Measurements from ENCODE around the gene ALKBH3. TPM values are rescaled to one million over a fixed set of nuclear protein-coding genes. Genes with fewer than 3 reads are reported as not detected.

Gene ALKBH3
- total RNA-seq, 1 donor from 2014 or later: 27.3 TPM

DNA sequence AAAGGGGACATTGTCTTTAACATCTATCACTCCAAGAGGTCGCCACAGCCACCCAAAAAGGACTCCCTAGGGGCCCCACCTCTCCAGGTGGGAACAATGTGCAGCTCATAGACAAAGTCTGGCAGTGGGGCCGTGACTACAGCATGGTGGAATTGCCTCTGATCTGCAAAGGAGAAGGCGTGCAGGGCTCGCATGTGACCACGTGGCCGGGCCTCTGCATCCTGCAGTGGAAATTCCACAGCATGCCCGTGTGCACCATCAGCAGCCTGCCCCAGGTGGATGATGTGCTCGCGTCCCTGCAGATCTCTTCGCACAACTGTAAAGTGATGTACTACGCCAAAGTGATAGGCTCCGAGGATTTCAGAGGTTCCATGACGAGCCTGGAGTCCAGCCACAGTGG is 18.5 kb downstream of the ALKBH3 start:
- no peak for DNase-seq (ENCODE audit: low spot score)
- Mint-ChIP-seq H3K4me3 (ENCODE audit: unreplicated experiment) (no peak overlapping the region), H3K36me3 (ENCODE audit: low read depth, unreplicated experiment) (peaks cover 52% of the 10 kb centered on the region), H3K4me1 (ENCODE audit: unreplicated experiment) (no peaks in the 10 kb centered on the region), H3K27ac (ENCODE audit: unreplicated experiment) (no peak overlapping the region), H3K27me3 (ENCODE audit: unreplicated experiment) (no peaks in the 10 kb centered on the region), H3K9me3 (ENCODE audit: unreplicated experiment) (no peaks in the 10 kb centered on the region)
- TF ChIP-seq, protein P1, sequence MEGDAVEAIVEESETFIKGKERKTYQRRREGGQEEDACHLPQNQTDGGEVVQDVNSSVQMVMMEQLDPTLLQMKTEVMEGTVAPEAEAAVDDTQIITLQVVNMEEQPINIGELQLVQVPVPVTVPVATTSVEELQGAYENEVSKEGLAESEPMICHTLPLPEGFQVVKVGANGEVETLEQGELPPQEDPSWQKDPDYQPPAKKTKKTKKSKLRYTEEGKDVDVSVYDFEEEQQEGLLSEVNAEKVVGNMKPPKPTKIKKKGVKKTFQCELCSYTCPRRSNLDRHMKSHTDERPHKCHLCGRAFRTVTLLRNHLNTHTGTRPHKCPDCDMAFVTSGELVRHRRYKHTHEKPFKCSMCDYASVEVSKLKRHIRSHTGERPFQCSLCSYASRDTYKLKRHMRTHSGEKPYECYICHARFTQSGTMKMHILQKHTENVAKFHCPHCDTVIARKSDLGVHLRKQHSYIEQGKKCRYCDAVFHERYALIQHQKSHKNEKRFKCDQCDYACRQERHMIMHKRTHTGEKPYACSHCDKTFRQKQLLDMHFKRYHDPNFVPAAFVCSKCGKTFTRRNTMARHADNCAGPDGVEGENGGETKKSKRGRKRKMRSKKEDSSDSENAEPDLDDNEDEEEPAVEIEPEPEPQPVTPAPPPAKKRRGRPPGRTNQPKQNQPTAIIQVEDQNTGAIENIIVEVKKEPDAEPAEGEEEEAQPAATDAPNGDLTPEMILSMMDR (IDR thresholded peaks at IDR 0.05; ENCODE audit: unreplicated experiment): no peak

DNA sequence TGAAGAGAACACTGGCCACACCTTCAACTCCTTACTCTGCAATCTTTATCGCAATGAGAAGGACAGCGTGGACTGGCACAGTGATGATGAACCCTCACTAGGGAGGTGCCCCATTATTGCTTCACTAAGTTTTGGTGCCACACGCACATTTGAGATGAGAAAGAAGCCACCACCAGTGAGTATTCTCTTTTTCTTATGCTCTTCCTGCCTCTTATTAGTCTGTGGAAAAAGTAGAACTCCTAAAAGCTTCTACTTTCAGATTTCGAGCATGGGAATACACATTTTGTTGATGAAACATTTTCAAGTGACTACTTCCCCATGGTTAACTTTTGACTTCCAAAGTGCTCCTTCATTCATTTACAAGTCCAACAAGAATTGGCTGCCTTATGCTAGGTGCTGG is 20.9 kb downstream of the ALKBH3 start:
- DNase-seq (ENCODE audit: low spot score): no peak
- TF ChIP-seq, protein P1 (IDR thresholded peaks at IDR 0.05; ENCODE audit: unreplicated experiment): no peak
- no peak overlapping the region for H3K4me3 Mint-ChIP-seq (ENCODE audit: unreplicated experiment)
- no peaks in the 10 kb centered on the region for H3K27me3 Mint-ChIP-seq (ENCODE audit: unreplicated experiment)
- H3K4me1 Mint-ChIP-seq (ENCODE audit: unreplicated experiment): peaks cover 15% of the 10 kb centered on the region
- peaks cover 35% of the 10 kb centered on the region for H3K36me3 Mint-ChIP-seq (ENCODE audit: low read depth, unreplicated experiment)
- H3K27ac Mint-ChIP-seq (ENCODE audit: unreplicated experiment): no peak overlapping the region
- H3K9me3 Mint-ChIP-seq (ENCODE audit: unreplicated experiment): no peaks in the 10 kb centered on the region

DNA sequence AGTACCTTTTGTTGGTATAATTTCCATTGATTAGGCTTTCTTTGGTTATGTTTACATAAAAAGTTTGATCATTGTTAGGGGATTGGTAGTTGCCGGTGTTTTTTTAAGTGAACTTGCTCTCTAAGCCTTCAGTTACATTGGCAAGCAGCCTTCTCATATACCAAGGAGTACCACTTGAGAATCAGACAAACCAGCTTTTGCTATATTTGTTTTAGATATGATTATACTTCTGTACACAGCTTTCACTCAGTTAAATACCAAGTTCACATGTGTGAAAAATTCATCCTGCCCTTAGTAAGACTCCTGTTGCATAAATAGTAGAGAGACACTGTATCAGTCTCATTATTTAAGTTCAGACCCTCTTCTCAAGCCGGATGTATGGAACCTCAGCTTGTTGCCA is 22.4 kb downstream of the ALKBH3 start:
- Mint-ChIP-seq H3K27me3 (ENCODE audit: unreplicated experiment) (peaks cover 2% of the 10 kb centered on the region), H3K9me3 (ENCODE audit: unreplicated experiment) (no peaks in the 10 kb centered on the region), H3K4me1 (ENCODE audit: unreplicated experiment) (peaks cover 15% of the 10 kb centered on the region), H3K27ac (ENCODE audit: unreplicated experiment) (no peak overlapping the region), H3K36me3 (ENCODE audit: low read depth, unreplicated experiment) (peaks cover 34% of the 10 kb centered on the region), H3K4me3 (ENCODE audit: unreplicated experiment) (no peak overlapping the region)
- no peak for DNase-seq (ENCODE audit: low spot score)
- TF ChIP-seq, protein P1 (IDR thresholded peaks at IDR 0.05; ENCODE audit: unreplicated experiment): no peak

DNA sequence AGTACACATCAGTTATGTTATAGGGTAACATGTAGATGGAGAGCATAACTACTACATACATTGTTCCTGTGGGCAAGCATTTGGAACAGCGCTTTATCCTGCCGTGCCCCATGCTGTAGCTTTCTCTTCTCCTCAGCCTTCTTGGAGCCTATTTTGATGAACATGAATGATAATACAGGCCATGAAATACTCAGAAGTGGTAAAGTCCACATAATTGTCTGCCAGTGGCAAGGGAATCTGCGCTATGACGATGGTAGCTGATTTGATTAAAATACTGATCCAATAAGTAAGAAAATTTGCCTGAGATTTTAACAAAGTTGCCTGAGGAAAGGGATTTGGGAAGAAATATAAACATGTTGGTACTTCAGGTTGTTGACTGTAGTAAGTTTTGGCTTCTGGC is 23.3 kb downstream of the ALKBH3 start:
- Mint-ChIP-seq H3K4me1 (ENCODE audit: unreplicated experiment) (peaks cover 15% of the 10 kb centered on the region), H3K4me3 (ENCODE audit: unreplicated experiment) (no peak overlapping the region), H3K27ac (ENCODE audit: unreplicated experiment) (no peak overlapping the region), H3K27me3 (ENCODE audit: unreplicated experiment) (peaks cover 2% of the 10 kb centered on the region), H3K36me3 (ENCODE audit: low read depth, unreplicated experiment) (peaks cover 25% of the 10 kb centered on the region), H3K9me3 (ENCODE audit: unreplicated experiment) (no peaks in the 10 kb centered on the region)
- no peak for DNase-seq (ENCODE audit: low spot score)
- TF ChIP-seq, protein P1 (IDR thresholded peaks at IDR 0.05; ENCODE audit: unreplicated experiment): no peak

DNA sequence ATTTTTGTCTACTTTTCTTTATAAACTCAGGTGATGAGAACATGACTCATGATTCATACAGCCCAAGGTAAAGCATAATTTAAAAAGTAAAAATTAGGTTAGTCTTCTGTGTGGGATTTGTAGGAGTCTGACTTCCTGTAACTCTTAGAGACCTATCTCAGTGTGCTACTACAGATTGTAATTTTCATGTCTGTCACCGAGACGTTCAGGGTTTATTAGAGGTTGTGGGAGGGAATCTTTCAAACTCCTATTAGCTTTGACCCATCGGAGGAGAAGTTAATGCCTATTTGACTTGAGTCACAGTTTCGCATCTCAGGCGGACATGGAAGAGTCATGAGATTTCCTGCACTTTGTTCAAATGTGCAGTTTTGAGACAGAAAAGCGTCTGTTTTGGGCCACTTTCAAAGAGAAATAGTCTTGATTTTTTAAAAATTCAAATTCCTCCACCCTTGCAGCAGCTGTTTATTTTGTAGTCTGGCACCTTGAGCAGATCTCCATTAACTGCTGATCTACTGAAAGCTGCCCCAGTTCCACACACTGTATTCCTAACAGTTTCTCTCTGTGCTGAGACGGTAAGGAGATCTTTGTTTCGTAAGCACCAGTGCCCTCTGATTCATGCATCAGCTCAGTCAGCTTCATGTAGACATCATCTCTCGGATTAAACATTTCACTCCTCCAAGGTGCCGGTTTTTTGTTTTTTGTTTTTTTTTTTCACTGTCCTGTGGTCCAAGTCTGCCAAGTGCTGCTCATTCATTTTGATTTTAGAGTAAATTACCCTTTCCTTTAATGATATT is 24.3 kb downstream of the ALKBH3 start:
- Mint-ChIP-seq H3K36me3 (ENCODE audit: low read depth, unreplicated experiment) (peaks cover 22% of the 10 kb centered on the region), H3K9me3 (ENCODE audit: unreplicated experiment) (no peaks in the 10 kb centered on the region), H3K4me3 (ENCODE audit: unreplicated experiment) (no peak overlapping the region), H3K4me1 (ENCODE audit: unreplicated experiment) (peaks cover 15% of the 10 kb centered on the region), H3K27me3 (ENCODE audit: unreplicated experiment) (peaks cover 2% of the 10 kb centered on the region), H3K27ac (ENCODE audit: unreplicated experiment) (peak overlapping the region; percentile 96)
- TF ChIP-seq, protein P1 (IDR thresholded peaks at IDR 0.05; ENCODE audit: unreplicated experiment): no peak
- DNase-seq (ENCODE audit: low spot score): no peak
